HFFc6 (cell line): Measurements from ENCODE around the gene GPR152. TPM values are rescaled to one million over a fixed set of nuclear protein-coding genes. Genes with fewer than 3 reads are reported as not detected.

Source experiments
- DNase-seq: peaks from one replicate; pipeline ENCODE4 v3.0.0-alpha.2; 2018
- H3K27ac Mint-ChIP-seq: 2 replicates; pipeline ENCODE4 v1.8.0; 2020; ENCODE audit warnings: mild to moderate bottlenecking, mixed read lengths
- H3K27me3 Mint-ChIP-seq: 2 replicates; pipeline ENCODE4 v1.8.0; 2021; ENCODE audit warnings: mild to moderate bottlenecking, moderate library complexity, mixed read lengths; ENCODE audit not compliant: insufficient read depth
- H3K36me3 Mint-ChIP-seq: 2 replicates; pipeline ENCODE4 v1.8.0; 2021; ENCODE audit warnings: low read depth, mixed read lengths
- H3K4me1 Mint-ChIP-seq: 2 replicates; pipeline ENCODE4 v1.8.0; 2020; ENCODE audit warnings: low read depth, mixed read lengths
- H3K4me3 Mint-ChIP-seq: 2 replicates; pipeline ENCODE4 v1.8.0; 2020; ENCODE audit warnings: mild to moderate bottlenecking, moderate library complexity, mixed read lengths
- H3K9me3 Mint-ChIP-seq: 2 replicates; pipeline ENCODE4 v1.8.0; 2020; ENCODE audit warnings: mild to moderate bottlenecking, mixed read lengths
- CTCF ChIP-seq: fragments of 200-600 bp; sonication (generic); IDR thresholded peaks from 2 replicates; pipeline ENCODE4 v1.5.0; 2021; ENCODE audit warnings: antibody characterized with exemption, mild to moderate bottlenecking
- total RNA-seq, 6 experiments: library from RNA; stranded (reverse); fragmentation: NEBNext Ultra II Directional; extraction: Animal tissue kit (Norgen Biotek cat#: 25700); gene quantifications; 2 replicates in 1 of 6; 3 replicates in 5 of 6; pipeline ENCODE4 v1.2.3, GENCODE V29; 2021

The GPR152 gene
- total RNA-seq, 6 experiments from 2014 or later, result not detected

DNA sequence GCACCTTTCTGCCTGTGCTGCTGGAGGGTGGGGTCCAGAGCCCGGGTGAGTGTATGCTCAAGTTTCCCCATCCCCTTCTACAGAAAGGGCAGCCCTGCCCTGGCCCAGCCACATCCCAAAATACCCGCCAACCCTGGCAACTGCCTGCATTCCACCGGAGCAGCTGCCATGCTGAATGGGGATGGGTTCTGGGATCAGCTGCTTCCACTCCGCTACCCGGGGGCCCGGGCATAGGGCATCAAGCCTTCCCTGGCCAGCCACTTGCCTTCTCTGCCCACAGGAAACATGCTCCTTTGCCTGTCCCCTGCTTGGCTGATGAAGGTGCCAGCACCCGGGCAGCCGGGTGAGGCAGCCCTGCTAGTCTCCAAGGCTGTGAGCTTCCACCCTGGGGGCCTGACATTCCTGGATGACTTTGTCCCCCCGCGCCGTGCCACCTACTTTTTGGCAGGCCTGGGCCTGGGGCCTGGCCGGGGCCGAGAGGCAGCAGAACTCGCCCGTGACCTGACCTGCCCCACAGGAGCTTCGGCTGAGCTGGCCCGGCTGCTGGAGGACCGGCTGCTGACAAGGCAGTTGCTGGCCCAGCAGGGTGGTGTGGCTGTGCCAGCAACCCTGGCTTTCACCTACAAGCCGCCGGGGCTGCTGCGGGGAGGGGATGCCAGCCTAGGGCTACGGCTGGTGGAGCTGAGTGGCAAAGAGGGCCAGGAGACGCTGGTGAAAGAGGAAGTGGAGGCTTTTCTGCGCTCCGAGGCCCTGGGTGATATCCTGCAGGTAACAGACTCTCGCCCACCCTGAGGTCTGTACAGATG lies 33.9 kb downstream of the GPR152 start:
- no peak for DNase-seq
- no peaks in the 10 kb centered on the region for H3K36me3 Mint-ChIP-seq
- peaks cover 5% of the 10 kb centered on the region for H3K27me3 Mint-ChIP-seq
- H3K9me3 Mint-ChIP-seq, result no peaks in the 10 kb centered on the region
- H3K4me3 Mint-ChIP-seq, result no peak overlapping the region
- H3K27ac Mint-ChIP-seq, result no peak overlapping the region
- TF ChIP-seq CTCF, result no peak
- H3K4me1 Mint-ChIP-seq, result no peaks in the 10 kb centered on the region

DNA sequence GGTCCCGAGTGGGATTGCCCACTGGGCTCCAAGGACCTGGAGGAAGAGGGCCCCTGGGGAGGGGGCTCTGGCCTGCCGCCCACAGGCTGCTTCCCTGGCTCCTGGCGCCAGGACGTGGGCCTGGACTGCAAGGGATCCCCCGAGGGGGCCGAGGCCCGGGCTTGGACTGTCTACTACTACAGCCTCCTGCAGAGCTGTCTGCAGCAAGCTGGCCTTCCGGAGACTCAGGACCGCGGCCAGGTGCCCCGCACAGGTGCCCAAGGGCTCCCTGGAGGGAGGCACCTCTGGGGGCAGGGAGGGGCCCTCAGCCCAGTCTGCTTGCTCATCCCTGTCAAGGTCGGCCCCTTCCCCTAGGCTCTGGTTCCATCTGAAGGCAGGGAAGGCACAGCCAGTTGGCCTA lies 35.1 kb downstream of the GPR152 start:
- Mint-ChIP-seq H3K4me1 (no peaks in the 10 kb centered on the region), H3K27me3 (peaks cover 13% of the 10 kb centered on the region), H3K4me3 (no peak overlapping the region), H3K36me3 (no peaks in the 10 kb centered on the region), H3K9me3 (no peaks in the 10 kb centered on the region), H3K27ac (no peak overlapping the region)
- no peak for DNase-seq
- no peak for TF ChIP-seq CTCF

DNA sequence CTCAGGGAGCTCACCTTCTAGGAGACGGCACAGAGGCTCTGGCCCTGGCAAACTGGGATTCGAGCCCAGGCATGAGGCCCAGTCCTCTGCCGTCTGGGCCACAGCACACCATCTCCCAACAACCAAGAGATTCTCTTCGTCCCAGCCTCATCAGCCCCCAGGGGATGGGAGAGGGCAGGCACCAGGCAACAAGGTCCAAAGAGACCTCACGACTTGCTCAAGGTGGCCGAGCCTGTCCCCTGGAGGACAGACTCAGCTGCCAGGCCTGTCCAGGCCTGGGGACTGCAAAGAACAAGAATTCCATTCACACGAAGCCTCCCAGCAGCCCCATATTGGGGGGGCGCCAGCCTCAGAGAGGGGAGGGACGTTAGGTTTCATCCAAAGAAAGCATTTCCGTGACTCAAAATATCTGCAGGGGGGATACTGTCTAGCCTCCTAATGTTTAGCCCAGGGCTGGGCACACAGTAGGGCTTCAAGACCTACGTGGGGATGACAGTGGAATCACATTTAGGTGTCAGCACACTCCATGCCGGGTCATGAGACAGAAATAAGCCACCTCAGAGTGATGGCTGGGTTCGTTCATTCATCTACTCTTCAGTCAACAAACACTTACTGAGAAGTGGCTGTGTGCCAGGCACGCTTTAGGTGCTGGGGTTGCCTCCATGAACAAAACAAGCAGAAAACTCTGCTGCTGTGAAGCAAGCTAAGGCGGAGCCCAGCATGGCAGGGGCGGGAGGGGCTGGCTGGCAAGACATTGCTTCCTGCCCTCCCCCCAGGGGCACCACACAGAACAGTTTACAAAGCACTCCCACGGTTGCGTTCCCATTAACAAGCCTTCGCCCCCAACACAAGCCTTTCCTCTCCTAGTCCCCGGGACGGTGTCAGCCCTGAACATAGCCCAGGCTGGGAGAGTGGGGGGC lies 35.9 kb downstream of the GPR152 start:
- H3K4me3 Mint-ChIP-seq, result no peak overlapping the region
- no peak overlapping the region for H3K27ac Mint-ChIP-seq
- H3K9me3 Mint-ChIP-seq, result no peaks in the 10 kb centered on the region
- H3K4me1 Mint-ChIP-seq, result no peaks in the 10 kb centered on the region
- no peaks in the 10 kb centered on the region for H3K36me3 Mint-ChIP-seq
- H3K27me3 Mint-ChIP-seq, result peaks cover 17% of the 10 kb centered on the region
- TF ChIP-seq CTCF, result no peak
- DNase-seq, result no peak

GRCh38 chr11:67415501-67416304 lies 36.8 kb downstream of the GPR152 start, which contains the start of gene CARNS1:
CARNS1 (plus strand) TSS chr11:67415678; CDS start chr11:67416200, 522 bp downstream.
- Mint-ChIP-seq H3K27ac (no peak within 1 kb of the TSS), H3K9me3 (no peaks in the 10 kb centered on the region), H3K4me1 (no peaks in the 10 kb centered on the region), H3K36me3 (no peaks in the 10 kb centered on the region), H3K27me3 (peaks cover 19% of the 10 kb centered on the region), H3K4me3 (no peak within 1 kb of the TSS)
- DNase-seq, result no peak
- TF ChIP-seq CTCF, result no peak

GRCh38 chr11:67413266-67413849 lies 39.2 kb downstream of the GPR152 start:
- Mint-ChIP-seq H3K36me3 (no peaks in the 10 kb centered on the region), H3K27me3 (peaks cover 23% of the 10 kb centered on the region), H3K9me3 (no peaks in the 10 kb centered on the region), H3K4me1 (no peaks in the 10 kb centered on the region), H3K27ac (no peak overlapping the region), H3K4me3 (no peak overlapping the region)
- no peak for TF ChIP-seq CTCF
- no peak for DNase-seq
